ENCODE data around the gene TIMM22.
"Not testable (repeated sequence)": the region's sequence is repeated elsewhere in the genome, so short reads cannot be mapped to it uniquely, and the experiment has no call there.

TIMM22 gene

GRCh38 chr17:1039511-1040215, 42.7 kb downstream of the TIMM22 start:
- no peak for DNase-seq (ENCODE audit: low read depth in 2 of 2)

- no peak for DNase-seq (ENCODE audit: low read depth in 2 of 2)
Observed at GRCh38 chr17:1040216-1040600, 43.3 kb downstream of the TIMM22 start.

GRCh38 chr17:1041746-1042145, 44.8 kb downstream of the TIMM22 start:
- DNase-seq (ENCODE audit: low read depth in 2 of 2): no peak

- DNase-seq (ENCODE audit: low read depth in 2 of 2): no peak
Observed at GRCh38 chr17:1042486-1042885, 45.6 kb downstream of the TIMM22 start.

- DNase-seq (ENCODE audit: low read depth in 2 of 2): no peak
Observed at GRCh38 chr17:1043601-1044251, 46.8 kb downstream of the TIMM22 start.

- not testable (repeated sequence) for DNase-seq (ENCODE audit: low read depth in 2 of 2)
Observed at GRCh38 chr17:1044387-1045009, 47.6 kb downstream of the TIMM22 start.

GRCh38 chr17:1045456-1045855, 48.5 kb downstream of the TIMM22 start:
- DNase-seq (ENCODE audit: low read depth in 2 of 2): no peak

GRCh38 chr17:1047177-1047878, 50.4 kb downstream of the TIMM22 start:
- no peak for DNase-seq (ENCODE audit: low read depth in 2 of 2)

GRCh38 chr17:1047879-1048470, 51.0 kb downstream of the TIMM22 start:
- no peak for DNase-seq (ENCODE audit: low read depth in 2 of 2)

- DNase-seq (ENCODE audit: low read depth in 2 of 2): not testable (repeated sequence)
Observed at GRCh38 chr17:1048516-1049115, 51.7 kb downstream of the TIMM22 start.

- DNase-seq (ENCODE audit: low read depth in 2 of 2): no peak
Observed at GRCh38 chr17:1049446-1050225, 52.7 kb downstream of the TIMM22 start.

- DNase-seq (ENCODE audit: low read depth in 2 of 2): no peak
Observed at GRCh38 chr17:1050246-1050995, 53.5 kb downstream of the TIMM22 start.

- no peak for DNase-seq (ENCODE audit: low read depth in 2 of 2)
Observed at GRCh38 chr17:1050996-1051925, 54.3 kb downstream of the TIMM22 start.

Data from stimulated activated CD8-positive, alpha-beta memory T cell treated with anti-CD3 and anti-CD28 coated beads, Interleukin-7, amount 100 ng/mL, for 4 hours (primary cell).